Body of pancreas (tissue), 4 donors: ENCODE measurements around the gene DPP8.
A peak's percentile ranks its signal among the peaks of the same experiment; 100 is the strongest.

Experiments
- POLR2A ChIP-seq, 3 donors: fragments of 450-650 bp; IDR thresholded peaks; one replicate each; pipeline ENCODE4 v1.6.1; 2016; ENCODE audit warnings: antibody characterized with exemption in 3 of 3, mild to moderate bottlenecking in 2 of 3
- TF ChIP-seq, protein P1 (sequence below), 7 experiments: fragments of 450-650 bp in 4 of 7; fragments of 200-600 bp in 3 of 7; sonication (generic) in 3 of 7; IDR thresholded peaks; one replicate each; pipeline ENCODE4 v1.5.1; 2016 to 2019; ENCODE audit warnings: antibody characterized with exemption in 7 of 7

GRCh38 chr15:65414841-65415621 is 102.5 kb downstream of the DPP8 start:
- no peak for TF ChIP-seq POLR2A (IDR thresholded peaks at IDR 0.05)
- TF ChIP-seq, protein P1, sequence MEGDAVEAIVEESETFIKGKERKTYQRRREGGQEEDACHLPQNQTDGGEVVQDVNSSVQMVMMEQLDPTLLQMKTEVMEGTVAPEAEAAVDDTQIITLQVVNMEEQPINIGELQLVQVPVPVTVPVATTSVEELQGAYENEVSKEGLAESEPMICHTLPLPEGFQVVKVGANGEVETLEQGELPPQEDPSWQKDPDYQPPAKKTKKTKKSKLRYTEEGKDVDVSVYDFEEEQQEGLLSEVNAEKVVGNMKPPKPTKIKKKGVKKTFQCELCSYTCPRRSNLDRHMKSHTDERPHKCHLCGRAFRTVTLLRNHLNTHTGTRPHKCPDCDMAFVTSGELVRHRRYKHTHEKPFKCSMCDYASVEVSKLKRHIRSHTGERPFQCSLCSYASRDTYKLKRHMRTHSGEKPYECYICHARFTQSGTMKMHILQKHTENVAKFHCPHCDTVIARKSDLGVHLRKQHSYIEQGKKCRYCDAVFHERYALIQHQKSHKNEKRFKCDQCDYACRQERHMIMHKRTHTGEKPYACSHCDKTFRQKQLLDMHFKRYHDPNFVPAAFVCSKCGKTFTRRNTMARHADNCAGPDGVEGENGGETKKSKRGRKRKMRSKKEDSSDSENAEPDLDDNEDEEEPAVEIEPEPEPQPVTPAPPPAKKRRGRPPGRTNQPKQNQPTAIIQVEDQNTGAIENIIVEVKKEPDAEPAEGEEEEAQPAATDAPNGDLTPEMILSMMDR (IDR thresholded peaks at IDR 0.05), result peak in 3 of 7 experiments; percentile 8 to 32 (median 16)
